Measurements from ENCODE around the gene GPR68. TPM values are rescaled to one million over a fixed set of nuclear protein-coding genes. Genes with fewer than 3 reads are reported as not detected.
A peak's percentile ranks its signal among the peaks of the same experiment; 100 is the strongest.
"Not testable (repeated sequence)": the region's sequence is repeated elsewhere in the genome, so short reads cannot be mapped to it uniquely, and the experiment has no call there.

GPR68 gene
- polyA plus RNA-seq, 10 donors, result 0.62 to 1.6 (median 0.77) TPM

DNA sequence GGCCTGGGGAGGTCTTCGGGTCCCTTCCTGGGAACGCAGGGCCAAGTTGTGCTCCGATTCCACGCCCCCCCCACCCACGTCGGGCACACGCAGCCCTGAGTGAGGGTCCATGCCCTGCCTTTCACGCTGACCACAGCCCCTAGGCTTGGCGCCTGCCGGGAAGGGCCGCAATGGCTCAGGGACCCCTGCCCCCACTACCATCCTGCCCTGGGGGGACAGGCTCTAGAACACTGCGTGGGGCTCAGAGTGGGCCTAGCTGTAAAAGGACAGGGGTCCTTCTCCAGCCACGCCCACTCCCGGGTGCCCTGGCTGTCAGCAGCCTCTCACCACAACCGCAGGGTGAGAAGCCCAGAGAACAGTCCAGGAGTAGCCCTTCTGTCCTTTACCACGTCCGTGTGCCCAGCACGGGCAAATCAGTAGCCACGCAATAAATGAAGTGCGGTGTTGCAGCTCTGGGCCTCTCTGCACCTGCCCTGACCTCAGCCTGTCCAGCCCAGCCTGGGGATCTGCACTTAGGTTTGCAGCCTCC is 9.4 kb upstream of the GPR68 start:
- DNase-seq, result peak in 1 of 3 donors; percentile 29

DNA sequence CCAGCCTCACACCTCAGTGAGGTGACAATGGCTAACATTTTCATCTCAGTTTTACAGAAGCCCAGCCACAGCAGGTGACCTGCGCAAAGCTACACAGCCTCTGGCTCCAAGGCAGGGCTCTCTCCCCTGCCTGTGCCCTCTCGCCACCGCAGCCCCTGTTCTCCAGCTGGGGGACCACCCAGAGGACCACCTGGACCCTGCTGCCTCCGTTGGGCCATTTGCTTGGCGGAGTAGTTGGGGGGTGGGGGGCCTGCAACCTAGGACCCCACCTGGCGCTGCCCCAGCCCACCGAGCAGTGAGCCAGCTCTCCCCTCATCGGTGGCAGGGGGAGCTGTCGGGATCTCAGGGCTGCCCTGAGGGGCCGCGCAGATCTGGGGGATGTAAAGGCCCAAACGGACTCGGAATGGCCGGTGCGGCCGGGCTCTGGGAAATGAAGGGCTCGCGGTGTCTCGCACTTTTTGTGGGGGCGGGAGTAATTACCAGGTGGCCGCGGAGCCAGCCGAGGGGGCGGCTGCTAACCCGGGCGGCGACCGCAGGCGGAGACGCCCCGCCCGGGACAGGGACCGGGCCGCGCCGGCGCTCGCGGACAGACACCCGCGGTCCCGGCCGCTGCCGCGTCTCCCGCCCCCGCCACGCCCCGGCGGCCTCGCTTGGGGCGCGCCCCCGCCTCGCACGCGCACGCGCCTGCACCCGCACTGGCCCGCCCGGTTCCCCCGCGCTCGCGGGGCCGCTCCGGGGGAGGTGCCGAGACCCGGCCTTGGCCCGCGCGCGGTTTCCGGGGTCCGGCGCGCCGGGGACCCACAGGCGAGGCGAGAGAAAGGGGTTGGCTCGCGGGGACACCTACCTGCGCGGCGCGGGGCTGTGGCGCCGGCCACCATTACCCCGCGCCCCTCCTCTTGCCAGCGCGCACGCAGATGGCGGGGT is 8.6 kb upstream of the GPR68 start:
- DNase-seq, result peak in 2 of 3 donors; percentile 42 to 64

DNA sequence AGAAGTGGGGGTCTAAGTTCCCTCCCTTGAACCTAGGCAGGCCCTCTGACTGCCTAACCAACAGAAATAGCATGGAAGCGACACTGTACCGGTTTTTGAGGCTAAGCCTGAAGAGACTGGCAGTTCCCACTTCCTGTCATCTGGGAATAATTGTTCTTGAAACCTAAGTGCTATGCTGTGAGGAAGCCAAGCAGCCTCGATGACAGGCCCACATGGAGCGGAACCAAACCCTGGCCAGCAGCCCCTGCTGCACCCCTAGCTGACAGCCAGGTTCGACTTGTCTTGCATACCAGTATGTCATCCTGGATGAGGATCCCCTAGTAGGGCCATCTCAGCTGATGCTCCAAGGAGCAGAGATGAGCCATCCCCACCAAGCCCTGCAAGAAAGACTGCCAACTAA is 6.4 kb upstream of the GPR68 start:
- peak in 1 of 3 donors; percentile 41 for DNase-seq

DNA sequence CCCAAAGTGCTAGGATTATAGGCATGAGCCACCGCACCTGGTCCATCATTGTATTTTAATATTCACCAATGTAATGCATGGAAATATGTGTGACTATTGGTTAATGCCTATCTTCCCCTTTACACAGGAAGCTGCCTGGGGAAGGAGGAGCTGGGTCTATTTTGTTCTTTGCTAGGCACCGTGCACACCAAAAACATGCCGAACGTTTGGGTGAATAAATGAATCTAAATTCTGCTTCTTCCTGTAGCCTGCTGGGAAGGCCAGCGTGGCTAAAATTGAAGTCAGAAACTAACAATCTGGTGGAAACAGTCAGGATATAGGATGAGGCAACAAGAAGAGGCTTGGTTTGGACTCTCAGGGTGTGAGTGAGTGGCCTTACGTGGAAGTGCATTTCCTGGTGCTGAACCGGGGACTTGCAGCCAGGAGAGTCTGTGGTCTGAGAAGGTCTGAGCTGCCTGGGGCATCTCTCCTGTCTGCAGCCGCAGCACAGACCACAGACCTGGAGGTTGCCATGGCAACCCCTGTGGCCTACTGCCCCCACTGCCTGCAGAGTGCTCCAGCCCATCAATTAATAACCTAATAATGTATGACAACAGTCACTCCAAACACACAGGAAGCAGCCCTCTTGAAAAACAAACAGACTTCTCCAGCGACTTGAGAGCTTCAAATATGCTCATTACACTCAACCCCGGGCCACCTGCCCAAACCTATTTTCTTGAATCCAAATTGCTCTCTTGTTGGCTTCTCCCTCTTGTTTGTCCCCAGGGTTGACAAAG is 5.5 kb upstream of the GPR68 start:
- no peak for DNase-seq

DNA sequence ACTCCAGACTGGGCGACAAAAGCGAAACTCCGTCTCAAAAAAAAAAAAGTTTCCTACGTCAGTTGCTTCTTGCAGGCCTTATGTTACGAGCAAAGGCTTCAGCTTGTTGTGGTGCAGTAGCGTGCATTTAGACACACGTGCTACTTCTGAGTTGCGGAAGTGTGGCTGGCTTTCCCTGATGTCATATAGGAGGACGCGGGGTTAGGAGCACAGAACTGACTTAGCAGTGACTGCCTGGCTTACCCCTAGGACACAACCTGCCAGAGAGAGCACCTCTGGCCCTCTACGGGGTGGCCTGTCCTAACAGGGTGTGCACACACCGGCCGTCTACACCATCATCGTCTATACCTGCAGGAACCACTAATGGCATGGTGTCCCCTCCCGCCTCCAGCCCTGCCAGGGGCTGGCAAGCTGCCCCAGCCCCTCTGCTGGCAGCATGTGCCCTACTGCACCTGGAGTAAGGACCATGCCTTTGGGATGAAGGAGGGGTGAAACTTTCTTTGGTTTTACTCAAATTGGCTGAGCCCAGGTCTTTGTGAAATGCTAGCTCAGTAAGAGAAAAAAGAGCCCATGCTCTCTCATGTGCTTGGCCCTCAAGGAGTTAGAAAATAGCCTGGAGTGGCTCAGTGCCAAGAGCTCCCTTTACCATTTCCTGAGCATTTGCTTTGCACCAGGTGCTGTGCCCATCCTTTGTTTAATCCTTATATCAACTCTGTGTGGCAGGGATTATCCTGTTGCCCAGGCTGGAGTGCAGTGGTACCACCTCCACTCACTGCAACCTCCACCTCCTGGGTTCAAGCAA is 1.7 kb upstream of the GPR68 start:
- DNase-seq, result no peak

DNA sequence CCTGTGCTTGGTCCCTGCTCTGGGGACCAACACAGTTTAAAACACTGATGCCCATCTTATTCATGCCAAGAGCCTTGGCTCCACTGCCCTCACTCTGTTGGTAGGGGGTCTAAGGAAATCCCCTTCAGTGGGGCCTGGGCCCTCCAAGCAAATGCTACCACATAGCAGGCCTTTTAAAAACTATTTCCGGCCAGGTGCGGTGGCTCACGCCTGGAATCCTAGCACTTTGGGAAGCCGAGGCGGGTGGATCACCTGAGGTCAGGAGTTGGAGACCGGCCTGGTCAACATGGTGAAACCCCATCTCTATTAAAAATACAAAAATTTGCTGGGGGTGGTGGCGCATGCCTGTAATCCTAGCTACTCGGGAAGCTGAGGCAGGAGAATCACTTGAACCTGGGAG is 1.1 kb upstream of the GPR68 start:
- not testable (repeated sequence) for DNase-seq

DNA sequence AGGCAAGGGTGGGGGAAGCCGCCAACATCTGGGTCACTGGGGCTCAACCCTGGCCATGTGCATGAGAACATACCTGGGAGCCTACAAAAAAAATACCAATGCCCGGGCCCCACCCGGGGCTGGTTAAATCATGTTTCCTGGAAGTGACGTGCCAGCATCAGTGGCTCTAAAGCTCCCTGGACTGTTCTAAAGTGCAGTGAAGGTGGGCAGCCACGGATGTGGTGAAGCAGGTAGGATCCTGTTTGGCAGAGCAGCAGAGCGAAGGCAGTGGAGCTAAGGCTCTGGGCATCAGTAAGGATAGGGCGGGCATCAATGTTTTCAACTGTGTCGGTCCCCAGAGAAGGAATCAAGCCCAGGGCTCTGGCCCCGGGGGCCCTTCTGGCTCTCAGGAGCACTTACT is 525 bp upstream of the GPR68 start:
- no peak for DNase-seq

DNA sequence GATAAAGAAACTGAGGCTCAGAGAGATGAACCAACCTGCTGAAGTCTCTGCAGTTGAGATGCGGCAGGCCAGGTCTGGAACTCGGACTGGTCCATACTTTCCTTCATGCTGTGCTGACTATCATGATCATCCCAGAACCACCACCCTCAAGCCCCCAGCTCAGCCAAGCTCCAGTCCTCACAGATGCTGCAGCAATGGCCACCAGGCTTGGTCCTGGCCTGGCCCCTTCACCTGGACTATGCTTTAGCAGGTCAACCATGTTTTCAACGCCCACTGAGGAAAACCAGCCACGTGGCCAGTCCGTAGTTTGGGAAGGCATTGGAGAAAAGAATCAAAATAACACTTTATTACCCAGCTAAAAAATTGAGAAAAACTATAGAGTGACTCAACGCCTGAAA is 1.4 kb downstream of the GPR68 start:
- no peak for DNase-seq

DNA sequence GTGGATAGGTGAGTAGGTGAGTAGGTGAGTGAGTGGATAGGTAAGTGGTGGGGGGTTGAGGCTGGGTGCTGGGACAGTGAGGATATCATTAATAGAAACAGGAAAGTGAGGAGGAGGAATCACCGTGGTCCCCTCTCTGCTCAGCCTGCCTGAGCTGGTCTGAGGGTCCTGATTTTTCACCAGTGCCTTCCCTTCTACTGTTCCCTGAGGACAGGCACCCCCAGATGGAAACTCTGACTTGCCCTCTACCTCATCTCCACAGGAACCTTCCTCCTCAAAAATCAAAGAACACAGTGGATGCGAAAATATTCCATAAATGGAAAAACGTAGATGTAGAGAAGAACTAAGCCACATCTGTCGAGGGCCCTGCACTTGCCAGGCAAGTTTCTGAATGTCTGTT is 1.9 kb downstream of the GPR68 start:
- DNase-seq, result no peak

DNA sequence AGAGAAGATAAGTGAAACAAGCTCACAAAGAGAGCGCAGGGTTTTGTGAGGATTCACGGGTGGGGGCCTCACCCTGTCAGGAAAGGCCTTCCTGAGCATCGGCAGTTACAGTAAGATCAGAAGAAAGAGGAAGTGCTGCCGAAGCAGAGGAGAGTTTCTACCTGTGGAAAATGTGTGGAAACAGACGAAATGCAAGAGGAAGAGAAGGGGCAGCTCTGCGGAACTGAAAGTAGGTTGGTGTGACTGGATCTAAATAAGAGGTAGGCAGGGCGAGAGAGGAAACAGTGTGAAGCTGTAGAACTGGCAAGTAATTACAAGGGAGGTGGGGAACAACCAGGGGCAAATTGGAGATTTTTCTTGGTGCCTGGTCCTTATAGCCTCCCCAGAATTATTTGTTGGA is 2.6 kb downstream of the GPR68 start:
- DNase-seq, result peak in 1 of 3 donors; percentile 40

DNA sequence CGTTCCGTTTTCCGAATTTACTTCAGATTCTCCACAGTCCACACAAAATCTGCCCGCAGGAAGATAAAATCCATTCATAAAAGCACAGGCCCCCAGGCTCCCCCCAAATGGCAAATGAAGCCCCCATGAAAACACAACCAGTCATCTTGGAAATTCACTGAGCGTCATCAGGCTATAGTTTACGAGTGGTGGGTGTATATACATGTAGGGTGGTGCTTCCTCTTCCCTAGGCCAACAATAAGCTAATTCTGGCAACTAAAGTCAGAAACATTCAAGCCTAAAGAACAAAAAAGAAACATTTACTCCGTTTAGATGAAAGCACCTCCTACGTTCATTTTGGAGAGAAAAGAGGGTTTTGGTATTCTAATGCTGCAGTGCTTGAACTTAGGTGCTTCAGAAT is 5.8 kb downstream of the GPR68 start:
- DNase-seq, result no peak

DNA sequence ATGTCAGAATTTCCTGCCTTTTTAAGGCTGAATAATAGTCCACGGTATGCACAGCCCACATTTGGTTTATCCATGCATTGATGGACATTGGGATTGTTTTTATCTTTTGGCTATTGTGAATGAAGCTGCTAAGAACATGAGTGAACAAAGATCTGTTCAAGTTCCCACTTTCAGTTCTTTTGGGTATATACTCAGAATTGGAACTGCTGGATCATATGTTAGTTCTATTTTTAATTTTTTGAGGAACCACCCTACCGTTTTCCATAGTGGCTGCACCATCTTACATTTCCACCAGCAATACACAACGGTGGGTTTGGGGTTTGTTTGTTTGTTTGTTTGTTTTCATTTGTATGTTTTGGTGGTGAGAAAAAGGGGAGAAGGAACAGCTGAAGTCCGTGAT is 6.4 kb downstream of the GPR68 start:
- no peak for DNase-seq

DNA sequence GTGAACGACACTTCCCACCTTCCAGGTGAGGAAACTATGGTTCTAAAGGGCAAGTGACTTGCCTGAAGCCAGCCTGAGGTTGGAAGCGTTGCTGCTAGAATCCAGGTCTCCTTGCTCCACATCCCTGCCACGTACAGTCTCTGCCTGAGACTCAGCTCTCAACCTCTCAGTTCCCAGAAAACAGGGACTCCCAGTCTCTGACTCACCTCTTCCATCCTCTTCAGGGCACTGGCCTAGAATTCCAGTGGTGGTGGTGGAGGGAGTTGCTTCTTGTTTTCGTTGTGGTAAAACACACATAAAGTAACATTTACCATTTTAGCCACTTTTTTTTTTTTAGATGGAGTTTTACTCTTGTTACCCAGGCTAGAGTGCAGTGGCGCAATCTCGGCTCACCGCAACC is 7.3 kb downstream of the GPR68 start:
- DNase-seq, result peak in 1 of 3 donors; percentile 50

DNA sequence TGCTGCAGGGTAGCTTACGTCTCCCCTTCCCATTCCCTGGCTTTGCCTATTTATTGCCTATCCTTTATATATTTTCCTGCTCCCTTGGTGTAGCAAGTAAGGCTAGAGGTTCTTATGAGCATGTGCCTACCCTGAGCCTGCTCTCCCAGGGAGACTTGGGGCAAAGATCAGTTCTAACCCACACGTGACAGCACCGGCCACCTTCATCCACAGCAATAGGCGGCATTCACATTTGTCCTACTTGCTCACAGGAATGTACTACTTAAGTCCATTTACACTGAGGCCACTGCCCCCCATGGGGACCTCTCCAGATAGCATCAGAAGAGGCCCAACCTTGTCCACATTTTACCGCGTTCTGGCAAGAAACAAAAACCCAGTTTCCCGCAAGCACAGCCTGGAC is 8.7 kb downstream of the GPR68 start:
- DNase-seq, result no peak

DNA sequence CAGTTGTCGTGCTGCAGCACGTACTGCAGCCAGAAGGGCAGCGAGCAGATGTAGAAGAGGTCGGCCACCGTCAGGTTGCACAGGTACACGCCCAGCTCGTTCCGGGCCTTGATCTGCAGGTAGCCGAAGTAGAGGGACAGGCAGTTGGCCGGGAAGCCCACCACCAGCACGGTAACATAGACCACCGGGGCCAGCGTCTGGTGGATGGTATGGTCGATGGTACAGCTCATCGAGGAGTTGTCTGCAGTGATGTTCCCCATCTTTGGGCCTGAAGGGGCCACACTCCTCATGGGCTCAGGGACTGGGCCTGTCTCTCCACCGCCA is 9.8 kb downstream of the GPR68 start:
- no peak for DNase-seq

DNA sequence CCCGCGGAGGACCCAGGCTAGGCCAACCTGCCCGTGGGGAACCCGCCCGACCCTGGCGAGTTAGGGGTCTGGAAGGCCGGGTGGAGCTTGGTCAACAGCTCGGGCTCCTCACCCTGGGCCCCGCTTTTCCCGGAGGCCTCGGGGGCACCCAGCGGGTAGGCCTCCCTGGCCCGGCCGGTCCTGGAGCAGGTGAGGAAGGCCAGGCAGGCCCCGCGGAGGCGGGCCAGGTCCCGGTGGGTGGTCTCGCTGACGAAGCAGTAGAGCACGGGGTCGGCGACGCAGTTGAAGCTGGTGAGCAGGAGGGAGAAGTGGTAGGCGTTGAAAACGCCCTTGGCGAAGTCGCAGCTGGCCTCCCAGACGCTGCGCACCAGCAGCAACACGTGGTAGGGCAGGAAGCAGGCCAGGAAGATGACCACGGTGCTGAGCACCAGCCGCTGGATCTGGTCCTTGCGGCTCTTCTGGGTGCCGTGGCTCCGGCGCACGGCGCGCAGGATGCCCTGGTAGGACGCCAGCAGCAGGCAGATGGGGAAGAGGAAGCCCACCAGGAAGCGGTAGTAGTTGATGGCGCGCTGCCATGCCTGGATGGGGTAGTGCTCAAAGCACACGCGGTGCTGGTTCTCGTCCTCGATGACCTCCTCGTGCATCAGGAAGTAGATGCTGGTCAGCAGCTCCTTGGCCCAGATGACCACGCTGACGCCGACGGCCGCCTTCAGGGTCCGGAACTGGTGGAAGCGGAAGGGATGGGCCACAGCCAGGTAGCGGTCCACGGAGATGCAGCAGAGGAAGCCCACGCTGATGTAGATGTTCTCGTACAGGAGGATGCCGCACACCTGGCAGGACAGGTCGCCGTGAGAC is 10.3 kb downstream of the GPR68 start:
- no peak for DNase-seq

DNA sequence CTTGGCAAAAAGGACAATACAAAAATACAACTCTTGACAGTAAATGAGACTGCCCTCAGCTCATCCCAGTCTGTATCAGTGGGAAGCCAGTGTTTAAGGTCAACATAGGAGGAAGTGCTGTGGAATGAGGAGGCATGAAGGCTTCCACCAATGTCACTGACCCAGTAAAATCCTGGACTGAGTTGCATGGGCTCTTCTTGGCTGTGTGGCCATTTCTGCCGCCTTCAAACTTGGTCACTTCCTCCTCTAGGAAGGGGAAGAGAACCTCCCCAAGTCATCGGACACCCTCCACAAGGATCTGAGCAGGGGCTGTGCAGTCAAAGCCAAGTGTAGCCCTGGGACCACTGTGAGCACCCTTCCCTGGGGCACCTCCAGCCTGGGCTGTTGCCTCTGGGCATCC is 11.9 kb downstream of the GPR68 start:
- DNase-seq, result no peak

DNA sequence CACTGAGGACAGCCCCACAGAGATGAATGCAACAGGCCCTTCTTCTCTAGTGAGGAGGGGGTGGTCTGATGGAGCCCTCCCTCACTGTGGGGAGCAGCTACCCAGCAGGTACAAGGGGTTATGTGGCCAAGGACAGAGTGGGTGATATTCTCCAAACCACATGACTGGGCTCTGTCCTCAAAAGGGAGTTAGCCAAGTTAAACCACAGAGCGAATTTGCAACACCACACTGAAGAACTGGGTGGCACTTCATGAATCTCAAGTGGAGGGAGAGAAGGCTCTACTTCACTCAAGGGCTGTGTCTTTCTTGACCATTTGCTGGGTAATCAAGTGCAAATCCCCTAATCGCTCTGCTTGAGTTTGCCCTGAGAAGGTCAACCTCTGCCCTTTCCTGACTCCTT is 12.5 kb downstream of the GPR68 start:
- DNase-seq, result no peak

DNA sequence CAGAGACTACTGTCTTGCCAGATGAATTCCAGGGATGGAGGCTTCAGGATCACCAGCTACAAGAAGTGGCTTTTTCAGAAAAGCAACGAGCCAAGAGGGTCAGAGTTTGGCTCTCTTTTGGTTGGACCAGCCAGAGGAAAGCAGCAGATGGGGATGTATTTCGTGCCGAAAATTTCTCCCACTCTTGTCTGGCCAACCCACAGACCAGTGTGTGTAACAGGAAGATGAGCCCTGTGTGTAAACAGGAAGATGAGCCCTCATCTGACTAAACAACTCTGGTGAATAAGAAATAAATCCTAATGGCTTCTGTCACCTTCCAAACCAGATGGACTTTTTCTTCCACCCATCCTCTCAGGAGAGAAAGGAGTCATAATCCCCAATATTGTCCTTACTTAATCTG is 13.1 kb downstream of the GPR68 start:
- DNase-seq, result no peak

DNA sequence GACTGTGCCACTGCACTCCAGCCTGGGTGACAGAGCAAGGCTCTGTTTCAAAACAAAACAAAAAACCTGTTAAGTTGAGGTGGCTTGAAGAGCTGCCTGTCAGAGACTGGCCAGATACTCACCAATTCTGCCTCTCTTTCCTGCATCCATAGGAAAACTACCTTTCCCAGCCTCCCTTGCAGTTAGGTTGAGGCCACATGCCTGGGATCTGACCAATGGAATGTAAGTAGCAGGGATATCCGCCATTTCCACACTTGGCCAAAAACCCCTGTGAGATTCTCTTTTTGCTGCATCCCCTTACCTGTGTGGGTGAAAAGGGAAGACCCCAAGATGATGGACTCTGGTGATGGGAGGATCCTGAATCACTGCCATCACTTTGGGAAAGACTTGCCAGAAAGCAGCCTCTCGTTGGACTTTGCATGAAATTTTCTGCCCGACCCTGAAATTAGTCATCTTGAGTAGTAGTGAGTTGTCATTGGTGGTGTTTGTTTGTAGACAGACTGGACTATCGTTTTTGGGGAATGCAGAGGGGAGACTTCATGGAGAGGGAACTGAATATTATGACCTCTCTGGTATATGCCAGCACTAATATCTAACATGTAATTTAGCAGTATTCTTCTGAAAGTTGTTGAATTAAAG is 14.0 kb downstream of the GPR68 start:
- DNase-seq, result no peak

DNA sequence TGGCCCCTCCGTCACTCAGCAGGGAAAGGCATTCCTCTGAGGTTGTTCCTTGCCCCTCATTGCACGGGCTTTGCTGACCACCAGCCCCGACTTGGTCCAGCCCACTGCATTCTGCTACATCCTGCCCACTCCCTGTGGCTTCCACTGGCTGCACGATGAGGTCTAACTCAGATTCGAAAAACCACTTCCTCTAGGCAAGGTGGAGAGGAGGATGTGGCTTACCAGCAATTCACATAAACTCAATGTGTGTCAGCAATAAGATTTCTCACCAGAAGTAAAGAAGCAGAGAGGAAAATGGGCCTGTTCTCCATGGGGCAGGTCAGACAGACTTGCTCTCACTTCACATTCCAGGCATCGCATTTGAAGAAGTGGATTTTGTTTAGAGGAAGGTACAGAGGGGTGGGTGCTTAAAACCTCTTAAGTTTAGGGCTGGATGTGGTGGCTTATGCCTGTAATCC is 14.7 kb downstream of the GPR68 start:
- no peak for DNase-seq

All from muscle of back (tissue), 11 donors.